Measurements from ENCODE around the gene SPSB1. TPM values are rescaled to one million over a fixed set of nuclear protein-coding genes. Genes with fewer than 3 reads are reported as not detected.

The SPSB1 gene
- total and polyA plus RNA-seq, 10 of the 15 experiments (the other 5 are each of a cell fraction or from before 2014, with no cell fraction given), result 0.02 to 2.0 (median 0.90) TPM; not detected in 1

DNA sequence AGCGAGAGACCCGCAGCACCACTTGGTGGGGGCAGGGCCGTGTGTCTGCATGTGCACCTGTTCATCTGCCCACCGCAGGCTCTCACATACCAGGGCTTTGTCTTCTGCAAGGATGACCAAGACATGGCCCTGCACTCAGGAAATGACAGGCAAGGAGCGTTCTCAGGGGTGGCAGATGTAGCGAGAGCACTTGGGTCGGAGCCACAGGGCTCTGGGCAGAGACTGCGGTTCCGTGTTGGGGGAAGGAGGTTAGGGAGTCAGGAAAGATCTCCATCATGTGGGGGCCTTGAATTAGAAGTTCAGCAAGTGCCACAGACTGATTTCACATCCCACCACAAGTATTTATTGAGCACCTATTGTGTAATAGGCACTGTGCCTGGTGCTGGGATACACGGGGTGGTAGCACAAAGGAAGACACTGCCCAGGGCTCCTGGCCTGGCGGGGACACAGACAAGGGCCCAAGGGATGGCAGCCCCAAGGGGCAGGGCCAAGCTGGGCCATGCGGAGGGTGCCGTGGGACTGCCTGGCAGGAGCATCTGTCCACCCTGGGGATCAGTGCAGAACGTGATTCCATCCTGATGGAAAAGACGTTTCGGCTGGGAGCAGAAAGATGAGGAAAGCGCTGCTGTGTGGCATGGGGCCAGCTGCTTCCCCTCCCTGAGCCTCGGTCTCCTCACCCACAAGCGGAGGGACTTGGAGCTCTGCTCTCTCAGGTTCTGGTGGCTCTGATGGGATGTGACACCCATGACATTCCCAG lies 11.4 kb upstream of the SPSB1 start:
- H3K4me2 ChIP-seq (ENCODE audit: control insufficient read depth, insufficient read depth), result no peak overlapping the region
- ATAC-seq (no peak), DNase-seq (ENCODE audit: low read depth, low spot score) (no peak), FAIRE-seq (no peak)
- H2AFZ ChIP-seq (ENCODE audit: control insufficient read depth, low read depth, low read length), result no peak overlapping the region
- no peak overlapping the region for H3K27ac ChIP-seq (ENCODE audit: control insufficient read depth, insufficient read depth)
- H3K4me3 ChIP-seq, result no peak overlapping the region
- peaks cover 6% of the 10 kb centered on the region for H3K4me1 ChIP-seq (ENCODE audit: control insufficient read depth, insufficient read depth, low read length)
- WGBS (ENCODE audit: insufficient coverage, insufficient replicate concordance, low lambda C conversion rate, missing lambda C conversion rate), result 51% methylated on average over 19 of the region's 19 CpGs
- intact Hi-C loops (cut with micrococcal nuclease; ENCODE audit: unreplicated experiment) (no loop called here), in situ Hi-C loops (cut with MboI) (no loop called here)
- H3K36me3 ChIP-seq (ENCODE audit: control insufficient read depth in 2 of 2, insufficient read depth in 2 of 2, low read length in 1 of 2), result no peaks in the 10 kb centered on the region
- SMC1A ChIA-PET (ENCODE audit: uncharacterized antibody, unreplicated experiment), result interaction anchor here (0.9 to 3.0 kb wide), 5 partner anchors 9 to 214 kb away, joined by 3 to 15 read pairs (median 3); no protein-coding TSS in a partner anchor
- H3K9me3 ChIP-seq (replicated peaks; ENCODE audit: control insufficient read depth, insufficient read depth, low read length), result no peaks in the 10 kb centered on the region; the same call in 2 of the 3 replicates
- RAD21 ChIA-PET (ENCODE audit: unreplicated experiment), result interaction anchor here (0.9 to 1.3 kb wide), 3 partner anchors 11 to 174 kb away, joined by 3 to 5 read pairs (median 3); no protein-coding TSS in a partner anchor
- no peaks in the 10 kb centered on the region for H4K20me1 ChIP-seq (ENCODE audit: control insufficient read depth, insufficient read depth)
- POLR2A ChIA-PET, result no interaction called here
- BruUV-seq (replicated peaks), result no TSS peak
- H3K79me2 ChIP-seq (ENCODE audit: control insufficient read depth, insufficient read depth, low read length), result no peaks in the 10 kb centered on the region
- H3K9ac ChIP-seq (ENCODE audit: control insufficient read depth, insufficient read depth, low read length), result no peak overlapping the region
- CTCF ChIA-PET, result interaction anchor here (0.8 to 4.7 kb wide), 5 partner anchors 8 to 176 kb away, joined by 3 to 20 read pairs (median 9); no protein-coding TSS in a partner anchor
- no peaks in the 10 kb centered on the region for H3K27me3 ChIP-seq (replicated peaks in 1 of 2; ENCODE audit: control insufficient read depth in 2 of 2, insufficient read depth in 2 of 2, low read length in 1 of 2)
- TF ChIP-seq NR2F1 (conservative IDR thresholded peaks at IDR 0.05), result no peak
- TF ChIP-seq, protein P1, sequence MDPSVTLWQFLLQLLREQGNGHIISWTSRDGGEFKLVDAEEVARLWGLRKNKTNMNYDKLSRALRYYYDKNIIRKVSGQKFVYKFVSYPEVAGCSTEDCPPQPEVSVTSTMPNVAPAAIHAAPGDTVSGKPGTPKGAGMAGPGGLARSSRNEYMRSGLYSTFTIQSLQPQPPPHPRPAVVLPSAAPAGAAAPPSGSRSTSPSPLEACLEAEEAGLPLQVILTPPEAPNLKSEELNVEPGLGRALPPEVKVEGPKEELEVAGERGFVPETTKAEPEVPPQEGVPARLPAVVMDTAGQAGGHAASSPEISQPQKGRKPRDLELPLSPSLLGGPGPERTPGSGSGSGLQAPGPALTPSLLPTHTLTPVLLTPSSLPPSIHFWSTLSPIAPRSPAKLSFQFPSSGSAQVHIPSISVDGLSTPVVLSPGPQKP (IDR thresholded peaks at IDR 0.05; ENCODE audit: low read depth, low read length), result no peak
- TF ChIP-seq NBN (IDR thresholded peaks at IDR 0.05), result no peak
- no peak for TF ChIP-seq SMAD1 (IDR thresholded peaks at IDR 0.05; ENCODE audit: low read depth, partially characterized antibody)
- no peak for TF ChIP-seq EP300 (IDR thresholded peaks at IDR 0.05; ENCODE audit: borderline replicate concordance in 1 of 2, control insufficient read depth in 1 of 2, low read depth in 2 of 2, low read length in 2 of 2)
- TF ChIP-seq SMAD5 (IDR thresholded peaks at IDR 0.05; ENCODE audit: low read depth), result no peak
- no peak for TF ChIP-seq PAX8 (IDR thresholded peaks at IDR 0.05)
- no peak for TF ChIP-seq JUNB (IDR thresholded peaks at IDR 0.05)
- TF ChIP-seq, protein P2, sequence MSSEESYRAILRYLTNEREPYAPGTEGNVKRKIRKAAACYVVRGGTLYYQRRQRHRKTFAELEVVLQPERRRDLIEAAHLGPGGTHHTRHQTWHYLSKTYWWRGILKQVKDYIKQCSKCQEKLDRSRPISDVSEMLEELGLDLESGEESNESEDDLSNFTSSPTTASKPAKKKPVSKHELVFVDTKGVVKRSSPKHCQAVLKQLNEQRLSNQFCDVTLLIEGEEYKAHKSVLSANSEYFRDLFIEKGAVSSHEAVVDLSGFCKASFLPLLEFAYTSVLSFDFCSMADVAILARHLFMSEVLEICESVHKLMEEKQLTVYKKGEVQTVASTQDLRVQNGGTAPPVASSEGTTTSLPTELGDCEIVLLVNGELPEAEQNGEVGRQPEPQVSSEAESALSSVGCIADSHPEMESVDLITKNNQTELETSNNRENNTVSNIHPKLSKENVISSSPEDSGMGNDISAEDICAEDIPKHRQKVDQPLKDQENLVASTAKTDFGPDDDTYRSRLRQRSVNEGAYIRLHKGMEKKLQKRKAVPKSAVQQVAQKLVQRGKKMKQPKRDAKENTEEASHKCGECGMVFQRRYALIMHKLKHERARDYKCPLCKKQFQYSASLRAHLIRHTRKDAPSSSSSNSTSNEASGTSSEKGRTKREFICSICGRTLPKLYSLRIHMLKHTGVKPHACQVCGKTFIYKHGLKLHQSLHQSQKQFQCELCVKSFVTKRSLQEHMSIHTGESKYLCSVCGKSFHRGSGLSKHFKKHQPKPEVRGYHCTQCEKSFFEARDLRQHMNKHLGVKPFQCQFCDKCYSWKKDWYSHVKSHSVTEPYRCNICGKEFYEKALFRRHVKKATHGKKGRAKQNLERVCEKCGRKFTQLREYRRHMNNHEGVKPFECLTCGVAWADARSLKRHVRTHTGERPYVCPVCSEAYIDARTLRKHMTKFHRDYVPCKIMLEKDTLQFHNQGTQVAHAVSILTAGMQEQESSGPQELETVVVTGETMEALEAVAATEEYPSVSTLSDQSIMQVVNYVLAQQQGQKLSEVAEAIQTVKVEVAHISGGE (CRISPR knock-in tag; IDR thresholded peaks at IDR 0.05), result no peak
- TF ChIP-seq ZSCAN29 (IDR thresholded peaks at IDR 0.05), result no peak
- no peak for TF ChIP-seq IKZF1 (conservative IDR thresholded peaks at IDR 0.05)
- TF ChIP-seq, protein P3, sequence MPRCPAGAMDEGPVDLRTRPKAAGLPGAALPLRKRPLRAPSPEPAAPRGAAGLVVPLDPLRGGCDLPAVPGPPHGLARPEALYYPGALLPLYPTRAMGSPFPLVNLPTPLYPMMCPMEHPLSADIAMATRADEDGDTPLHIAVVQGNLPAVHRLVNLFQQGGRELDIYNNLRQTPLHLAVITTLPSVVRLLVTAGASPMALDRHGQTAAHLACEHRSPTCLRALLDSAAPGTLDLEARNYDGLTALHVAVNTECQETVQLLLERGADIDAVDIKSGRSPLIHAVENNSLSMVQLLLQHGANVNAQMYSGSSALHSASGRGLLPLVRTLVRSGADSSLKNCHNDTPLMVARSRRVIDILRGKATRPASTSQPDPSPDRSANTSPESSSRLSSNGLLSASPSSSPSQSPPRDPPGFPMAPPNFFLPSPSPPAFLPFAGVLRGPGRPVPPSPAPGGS (IDR thresholded peaks at IDR 0.05; ENCODE audit: borderline replicate concordance, insufficient read depth, low read depth, low read length, poor library complexity, severe bottlenecking), result no peak
- TF ChIP-seq TCF12 (IDR thresholded peaks at IDR 0.05; ENCODE audit: low read depth, low read length), result no peak
- TF ChIP-seq EZH2 (IDR thresholded peaks at IDR 0.05; ENCODE audit: borderline replicate concordance, control insufficient read depth, low read depth, low read length), result no peak
- no peak for TF ChIP-seq MEF2B (IDR thresholded peaks at IDR 0.05; ENCODE audit: partially characterized antibody, poor library complexity, severe bottlenecking)

Data from GM12878 (cell line).